ENCODE results near the gene ADNP. TPM values are rescaled to one million over a fixed set of nuclear protein-coding genes. Genes with fewer than 3 reads are reported as not detected.

ADNP gene
- total RNA-seq, 2 donors from 2014 or later, result 23.7 to 34.3 TPM

DNA sequence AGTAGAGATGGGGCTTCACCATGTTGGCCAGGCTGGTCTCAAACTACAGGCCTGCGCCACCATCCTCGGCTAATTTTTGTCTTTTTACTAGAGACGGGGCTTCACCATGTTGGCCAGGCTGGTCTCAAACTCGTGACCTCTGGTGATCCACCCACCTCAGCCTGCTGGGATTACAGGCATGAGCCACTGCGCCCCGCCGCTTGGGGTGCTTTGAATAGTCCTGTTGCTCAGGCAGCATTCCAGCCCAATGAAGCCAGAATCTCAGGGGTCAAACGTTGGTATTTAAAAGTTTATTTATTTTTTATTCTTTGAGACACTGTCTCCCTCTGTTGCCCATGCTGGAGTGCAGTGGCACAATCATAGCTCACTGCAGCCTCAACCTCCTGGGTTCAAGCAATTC lies 38.7 kb upstream of the ADNP start:
- TF ChIP-seq, protein P1, sequence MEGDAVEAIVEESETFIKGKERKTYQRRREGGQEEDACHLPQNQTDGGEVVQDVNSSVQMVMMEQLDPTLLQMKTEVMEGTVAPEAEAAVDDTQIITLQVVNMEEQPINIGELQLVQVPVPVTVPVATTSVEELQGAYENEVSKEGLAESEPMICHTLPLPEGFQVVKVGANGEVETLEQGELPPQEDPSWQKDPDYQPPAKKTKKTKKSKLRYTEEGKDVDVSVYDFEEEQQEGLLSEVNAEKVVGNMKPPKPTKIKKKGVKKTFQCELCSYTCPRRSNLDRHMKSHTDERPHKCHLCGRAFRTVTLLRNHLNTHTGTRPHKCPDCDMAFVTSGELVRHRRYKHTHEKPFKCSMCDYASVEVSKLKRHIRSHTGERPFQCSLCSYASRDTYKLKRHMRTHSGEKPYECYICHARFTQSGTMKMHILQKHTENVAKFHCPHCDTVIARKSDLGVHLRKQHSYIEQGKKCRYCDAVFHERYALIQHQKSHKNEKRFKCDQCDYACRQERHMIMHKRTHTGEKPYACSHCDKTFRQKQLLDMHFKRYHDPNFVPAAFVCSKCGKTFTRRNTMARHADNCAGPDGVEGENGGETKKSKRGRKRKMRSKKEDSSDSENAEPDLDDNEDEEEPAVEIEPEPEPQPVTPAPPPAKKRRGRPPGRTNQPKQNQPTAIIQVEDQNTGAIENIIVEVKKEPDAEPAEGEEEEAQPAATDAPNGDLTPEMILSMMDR (IDR thresholded peaks at IDR 0.05), result no peak
- H3K4me3 ChIP-seq, result no peak overlapping the region

DNA sequence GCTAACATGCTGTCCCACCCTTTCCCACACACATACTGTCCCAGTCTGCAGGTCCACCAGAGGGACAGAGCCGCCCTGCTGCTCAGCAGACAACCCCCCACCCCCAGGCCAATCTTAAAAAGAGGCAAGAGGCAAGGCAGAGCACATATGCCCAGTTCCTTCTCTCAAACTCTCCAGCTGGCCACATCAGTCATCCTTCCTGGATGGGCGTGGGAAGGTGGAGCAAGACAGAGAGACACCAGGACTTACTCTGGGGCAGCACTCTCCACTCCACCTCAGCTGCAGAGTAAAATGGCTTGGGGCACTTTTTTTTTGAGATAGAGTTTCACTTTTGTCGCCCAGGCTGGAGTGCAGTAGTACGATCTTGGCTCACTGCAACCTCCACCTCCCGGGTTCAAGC lies 38.2 kb upstream of the ADNP start:
- Histone ChIP-seq H3K27me3 (no peaks in the 10 kb centered on the region), H3K9me3 (no peaks in the 10 kb centered on the region), H3K4me1 (no peaks in the 10 kb centered on the region), H3K4me3 (no peak overlapping the region), H3K36me3 (no peaks in the 10 kb centered on the region), H3K27ac (no peak overlapping the region)
- TF ChIP-seq, protein P1 (IDR thresholded peaks at IDR 0.05), result no peak
- no peak for DNase-seq (ENCODE audit: low spot score)

More for the DNA sequence above, 38.7 kb upstream of the ADNP start:
- no peak overlapping the region for H3K27ac ChIP-seq
- H3K9me3 ChIP-seq, result no peaks in the 10 kb centered on the region
- no peaks in the 10 kb centered on the region for H3K27me3 ChIP-seq
- no peaks in the 10 kb centered on the region for H3K36me3 ChIP-seq
- DNase-seq (ENCODE audit: low spot score), result peak; percentile 11
- no peaks in the 10 kb centered on the region for H3K4me1 ChIP-seq

DNA sequence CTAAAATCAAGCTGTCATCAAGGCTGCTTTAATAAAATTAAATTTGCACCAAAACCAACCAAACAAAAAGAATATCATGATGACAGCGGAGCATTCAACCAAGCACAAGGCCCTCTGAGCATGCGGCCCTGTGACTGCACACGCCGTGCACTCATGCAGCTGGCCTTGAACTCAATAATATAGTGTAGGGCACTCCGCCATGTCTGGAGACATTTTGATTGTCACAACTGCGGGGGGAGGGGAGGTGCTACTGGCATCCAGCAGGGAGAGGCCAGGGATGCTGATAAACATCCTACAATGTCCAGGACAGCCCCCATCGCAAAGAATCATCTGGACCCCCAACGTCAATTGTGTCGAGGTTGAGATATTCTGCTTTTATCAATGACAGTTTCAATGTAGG lies 37.1 kb upstream of the ADNP start:
- H3K27ac ChIP-seq, result no peak overlapping the region
- H3K27me3 ChIP-seq, result no peaks in the 10 kb centered on the region
- H3K36me3 ChIP-seq, result no peaks in the 10 kb centered on the region
- no peak overlapping the region for H3K4me3 ChIP-seq
- no peaks in the 10 kb centered on the region for H3K9me3 ChIP-seq
- no peak for DNase-seq (ENCODE audit: low spot score)
- TF ChIP-seq, protein P1 (IDR thresholded peaks at IDR 0.05), result no peak
- H3K4me1 ChIP-seq, result no peaks in the 10 kb centered on the region

DNA sequence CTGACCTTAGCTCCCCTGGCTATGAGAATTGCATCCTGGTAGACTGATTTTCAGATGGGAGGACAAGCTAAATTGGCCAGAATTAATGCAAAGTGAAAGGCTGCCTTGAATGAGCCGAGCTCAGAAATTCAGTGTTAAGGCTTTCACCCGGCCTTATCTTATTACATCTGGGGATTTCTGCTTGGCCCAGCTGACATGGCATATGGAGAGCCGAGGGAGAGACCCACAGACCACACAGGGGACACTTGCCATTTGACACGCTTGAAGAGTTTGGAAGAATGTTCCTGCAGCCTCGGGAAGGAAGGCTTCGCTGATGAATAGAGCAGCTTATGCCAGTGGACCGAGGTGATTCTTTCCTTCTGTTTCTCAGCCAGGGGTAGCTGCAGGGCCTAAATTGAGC lies 36.3 kb upstream of the ADNP start:
- Histone ChIP-seq H3K36me3 (no peaks in the 10 kb centered on the region), H3K4me1 (no peaks in the 10 kb centered on the region), H3K27ac (no peak overlapping the region), H3K27me3 (no peaks in the 10 kb centered on the region), H3K4me3 (no peak overlapping the region), H3K9me3 (no peaks in the 10 kb centered on the region)
- DNase-seq (ENCODE audit: low spot score), result no peak
- TF ChIP-seq, protein P1 (IDR thresholded peaks at IDR 0.05), result no peak

DNA sequence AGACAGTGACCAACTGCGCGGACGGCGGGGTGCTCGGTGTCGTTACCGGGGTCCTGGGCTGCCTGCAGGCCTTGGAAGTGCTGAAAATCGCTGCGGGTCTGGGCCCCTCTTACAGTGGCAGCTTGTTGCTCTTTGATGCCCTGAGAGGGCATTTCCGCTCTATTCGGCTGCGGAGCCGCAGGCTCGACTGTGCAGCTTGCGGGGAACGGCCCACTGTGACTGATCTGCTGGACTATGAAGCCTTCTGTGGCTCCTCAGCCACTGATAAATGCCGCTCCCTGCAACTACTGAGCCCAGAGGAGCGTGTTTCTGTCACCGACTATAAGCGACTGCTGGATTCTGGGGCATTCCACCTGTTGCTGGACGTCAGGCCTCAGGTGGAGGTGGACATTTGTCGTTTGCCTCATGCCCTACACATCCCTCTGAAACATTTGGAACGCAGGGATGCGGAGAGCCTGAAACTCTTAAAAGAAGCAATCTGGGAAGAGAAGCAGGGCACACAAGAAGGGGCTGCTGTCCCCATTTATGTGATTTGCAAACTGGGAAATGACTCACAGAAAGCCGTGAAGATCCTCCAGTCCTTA lies 28.4 kb upstream of the ADNP start:
- Histone ChIP-seq H3K36me3 (peaks cover 2% of the 10 kb centered on the region), H3K4me1 (peaks cover 0 to 46% of the 10 kb centered on the region in 2 donors), H3K9me3 (no peaks in the 10 kb centered on the region), H3K4me3 (peak overlapping the region; percentile 96 to 99), H3K27ac (no peak overlapping the region), H3K27me3 (no peaks in the 10 kb centered on the region)
- DNase-seq (ENCODE audit: low spot score), result no peak
- TF ChIP-seq, protein P1 (IDR thresholded peaks at IDR 0.05), result no peak

Data from right atrium auricular region (tissue), 2 donors.